Suprapubic skin (tissue), 4 donors: ENCODE data around the gene FABP1.

Source experiments
- EP300 ChIP-seq: sonication (generic); formaldehyde crosslinking; IDR thresholded peaks from one replicate; pipeline ENCODE4 v1.6.1; 2017; ENCODE audit warnings: antibody characterized with exemption
- POLR2A ChIP-seq, 2 donors: fragments of 450-650 bp; IDR thresholded peaks; one replicate each; pipeline ENCODE4 v1.6.1; 2017; ENCODE audit warnings: antibody characterized with exemption in 2 of 2, mild to moderate bottlenecking in 2 of 2, moderate library complexity in 2 of 2
- POLR2AphosphoS5 ChIP-seq, 3 donors: sonication (generic); formaldehyde crosslinking; IDR thresholded peaks; one replicate each; pipeline ENCODE4 v1.6.1; 2017; ENCODE audit warnings: antibody characterized with exemption in 3 of 3
- TF ChIP-seq, protein P1 (sequence below), 2 donors: fragments of 200-600 bp in 1 of 2; fragments of 450-650 bp in 1 of 2; sonication (generic) in 1 of 2; IDR thresholded peaks; one replicate each; pipeline ENCODE4 v1.5.1; 2016 to 2019; ENCODE audit warnings: antibody characterized with exemption in 2 of 2, mild to moderate bottlenecking in 1 of 2, moderate library complexity in 1 of 2

- TF ChIP-seq, protein P1, sequence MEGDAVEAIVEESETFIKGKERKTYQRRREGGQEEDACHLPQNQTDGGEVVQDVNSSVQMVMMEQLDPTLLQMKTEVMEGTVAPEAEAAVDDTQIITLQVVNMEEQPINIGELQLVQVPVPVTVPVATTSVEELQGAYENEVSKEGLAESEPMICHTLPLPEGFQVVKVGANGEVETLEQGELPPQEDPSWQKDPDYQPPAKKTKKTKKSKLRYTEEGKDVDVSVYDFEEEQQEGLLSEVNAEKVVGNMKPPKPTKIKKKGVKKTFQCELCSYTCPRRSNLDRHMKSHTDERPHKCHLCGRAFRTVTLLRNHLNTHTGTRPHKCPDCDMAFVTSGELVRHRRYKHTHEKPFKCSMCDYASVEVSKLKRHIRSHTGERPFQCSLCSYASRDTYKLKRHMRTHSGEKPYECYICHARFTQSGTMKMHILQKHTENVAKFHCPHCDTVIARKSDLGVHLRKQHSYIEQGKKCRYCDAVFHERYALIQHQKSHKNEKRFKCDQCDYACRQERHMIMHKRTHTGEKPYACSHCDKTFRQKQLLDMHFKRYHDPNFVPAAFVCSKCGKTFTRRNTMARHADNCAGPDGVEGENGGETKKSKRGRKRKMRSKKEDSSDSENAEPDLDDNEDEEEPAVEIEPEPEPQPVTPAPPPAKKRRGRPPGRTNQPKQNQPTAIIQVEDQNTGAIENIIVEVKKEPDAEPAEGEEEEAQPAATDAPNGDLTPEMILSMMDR (IDR thresholded peaks at IDR 0.05): no peak
- TF ChIP-seq EP300 (no peak), POLR2AphosphoS5 (IDR thresholded peaks at IDR 0.05) (no peak), POLR2A (IDR thresholded peaks at IDR 0.05) (no peak)
Measured at GRCh38 chr2:88139804-88140203, 11.9 kb upstream of the FABP1 start.
